A673 (cell line): ENCODE measurements around the gene ZNF496.

Source experiments
- EZH2 ChIP-seq: fragments of 200-600 bp; sonication (generic); IDR thresholded peaks from 2 replicates; pipeline ENCODE4 v1.6.1; 2017; ENCODE audit warnings: borderline replicate concordance, low read depth, mild to moderate bottlenecking, mixed read lengths, antibody characterized with exemption, low read length; ENCODE audit not compliant: poor library complexity, severe bottlenecking
- TF ChIP-seq, protein P1 (sequence below): fragments of 300-800, 200-600 bp; sonication (generic); conservative IDR thresholded peaks from 2 replicates; pipeline ENCODE4 v1.5.1; 2017; ENCODE audit warnings: low read depth, mild to moderate bottlenecking, antibody characterized with exemption, low read length, moderate library complexity, mixed read lengths

- TF ChIP-seq, protein P1, sequence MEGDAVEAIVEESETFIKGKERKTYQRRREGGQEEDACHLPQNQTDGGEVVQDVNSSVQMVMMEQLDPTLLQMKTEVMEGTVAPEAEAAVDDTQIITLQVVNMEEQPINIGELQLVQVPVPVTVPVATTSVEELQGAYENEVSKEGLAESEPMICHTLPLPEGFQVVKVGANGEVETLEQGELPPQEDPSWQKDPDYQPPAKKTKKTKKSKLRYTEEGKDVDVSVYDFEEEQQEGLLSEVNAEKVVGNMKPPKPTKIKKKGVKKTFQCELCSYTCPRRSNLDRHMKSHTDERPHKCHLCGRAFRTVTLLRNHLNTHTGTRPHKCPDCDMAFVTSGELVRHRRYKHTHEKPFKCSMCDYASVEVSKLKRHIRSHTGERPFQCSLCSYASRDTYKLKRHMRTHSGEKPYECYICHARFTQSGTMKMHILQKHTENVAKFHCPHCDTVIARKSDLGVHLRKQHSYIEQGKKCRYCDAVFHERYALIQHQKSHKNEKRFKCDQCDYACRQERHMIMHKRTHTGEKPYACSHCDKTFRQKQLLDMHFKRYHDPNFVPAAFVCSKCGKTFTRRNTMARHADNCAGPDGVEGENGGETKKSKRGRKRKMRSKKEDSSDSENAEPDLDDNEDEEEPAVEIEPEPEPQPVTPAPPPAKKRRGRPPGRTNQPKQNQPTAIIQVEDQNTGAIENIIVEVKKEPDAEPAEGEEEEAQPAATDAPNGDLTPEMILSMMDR, result no peak
- TF ChIP-seq EZH2, result no peak
These were observed 552 bp upstream of the ZNF496 start for GRCh38 chr1:247332215-247332622.
